NCI-H446 treated with DMSO at 0.1 percent for 48 hours (cell line): Measurements from ENCODE around the gene PCDH9.
"Not testable (repeated sequence)": the region's sequence is repeated elsewhere in the genome, so short reads cannot be mapped to it uniquely, and the experiment has no call there.

ENCODE experiments used
- DNase-seq: peaks from one replicate; lab custom pipeline; 2025; lab: John Stamatoyannopoulos, UW

Gene PCDH9

GRCh38 chr13:66760678-66761077 is 469.5 kb downstream of the PCDH9 start:
- not testable (repeated sequence) for DNase-seq

- DNase-seq, result no peak
Measured at GRCh38 chr13:66759919-66760318, 470.2 kb downstream of the PCDH9 start.

- no peak for DNase-seq
Measured at GRCh38 chr13:66751691-66752090, 478.4 kb downstream of the PCDH9 start.

- no peak for DNase-seq
Measured at GRCh38 chr13:66748712-66749111, 481.4 kb downstream of the PCDH9 start.

- no peak for DNase-seq
Measured at GRCh38 chr13:66745307-66745706, 484.8 kb downstream of the PCDH9 start.

- DNase-seq, result no peak
Measured at GRCh38 chr13:66723576-66723975, 506.6 kb downstream of the PCDH9 start.

GRCh38 chr13:66716538-66716937 is 513.6 kb downstream of the PCDH9 start:
- no peak for DNase-seq

GRCh38 chr13:66714795-66715194 is 515.3 kb downstream of the PCDH9 start:
- DNase-seq, result no peak

- DNase-seq, result no peak
Measured at GRCh38 chr13:66704110-66704509, 526.0 kb downstream of the PCDH9 start.

GRCh38 chr13:66703597-66703996 is 526.5 kb downstream of the PCDH9 start:
- no peak for DNase-seq

- DNase-seq, result no peak
Measured at GRCh38 chr13:66700117-66700601, 530.0 kb downstream of the PCDH9 start.

- DNase-seq, result no peak
Measured at GRCh38 chr13:66693656-66694055, 536.5 kb downstream of the PCDH9 start.

GRCh38 chr13:66691149-66691548 is 539.0 kb downstream of the PCDH9 start:
- DNase-seq, result no peak

- no peak for DNase-seq
Measured at GRCh38 chr13:66689628-66690027, 540.5 kb downstream of the PCDH9 start.

- DNase-seq, result no peak
Measured at GRCh38 chr13:66689037-66689619, 541.0 kb downstream of the PCDH9 start.

- DNase-seq, result no peak
Measured at GRCh38 chr13:66681403-66681802, 548.7 kb downstream of the PCDH9 start.

GRCh38 chr13:66680031-66680430 is 550.1 kb downstream of the PCDH9 start:
- no peak for DNase-seq

GRCh38 chr13:66675620-66676019 is 554.5 kb downstream of the PCDH9 start:
- DNase-seq, result no peak

GRCh38 chr13:66673401-66673800 is 556.7 kb downstream of the PCDH9 start:
- no peak for DNase-seq

- DNase-seq, result peak; percentile 49
Measured at GRCh38 chr13:66665991-66666390, 564.1 kb downstream of the PCDH9 start.

GRCh38 chr13:66663711-66664110 is 566.4 kb downstream of the PCDH9 start:
- DNase-seq, result no peak

- DNase-seq, result no peak
Measured at GRCh38 chr13:66663206-66663605, 566.9 kb downstream of the PCDH9 start.

- no peak for DNase-seq
Measured at GRCh38 chr13:66661336-66661735, 568.8 kb downstream of the PCDH9 start.

- DNase-seq, result no peak
Measured at GRCh38 chr13:66660468-66660813, 569.7 kb downstream of the PCDH9 start.
